DOHH2 (cell line): ENCODE measurements around the gene SMC1B.

ENCODE experiments used
- H3F3A ChIP-seq: fragments of 200-600 bp; sonication (generic), shearing (Covaris generic); 2 replicates; pipeline ENCODE4 v1.6.0; 2016; ENCODE audit warnings: antibody characterized with exemption, mild to moderate bottlenecking; ENCODE audit not compliant: control insufficient read depth, insufficient read depth
- H3K27ac ChIP-seq: fragments of 200-600 bp; sonication (generic); 2 replicates; pipeline ENCODE4 v1.5.1; 2014; ENCODE audit warnings: low read depth, mild to moderate bottlenecking, low read length, moderate library complexity
- H3K27me3 ChIP-seq: fragments of 200-600 bp; sonication (generic); 2 replicates; pipeline ENCODE4 v1.6.1; 2014; ENCODE audit warnings: mild to moderate bottlenecking, low read length, mixed read lengths; ENCODE audit not compliant: control insufficient read depth
- H3K36me3 ChIP-seq: fragments of 200-600 bp; sonication (generic); 2 replicates; pipeline ENCODE4 v1.6.1; 2014; ENCODE audit warnings: mild to moderate bottlenecking, low read length, moderate library complexity, mixed read lengths; ENCODE audit not compliant: control insufficient read depth
- H3K4me1 ChIP-seq: fragments of 200-600 bp; sonication (generic); 2 replicates; pipeline ENCODE4 v1.6.1; 2014; ENCODE audit warnings: mild to moderate bottlenecking, low read length, mixed read lengths; ENCODE audit not compliant: control insufficient read depth
- H3K4me2 ChIP-seq: fragments of 200-600 bp; sonication (generic); 2 replicates; pipeline ENCODE4 v1.6.0; 2014; ENCODE audit warnings: mild to moderate bottlenecking, low read length, moderate library complexity
- H3K4me3 ChIP-seq: fragments of 200-600 bp; sonication (generic); 2 replicates; pipeline ENCODE4 v1.5.1; 2014; ENCODE audit warnings: mild to moderate bottlenecking, low read length, mixed read lengths
- H3K79me2 ChIP-seq: fragments of 200-600 bp; sonication (generic); 2 replicates; pipeline ENCODE4 v1.6.1; 2014; ENCODE audit warnings: mild to moderate bottlenecking, low read length, mixed read lengths; ENCODE audit not compliant: control insufficient read depth
- H3K9me2 ChIP-seq: fragments of 200-600 bp; sonication (generic); replicated peaks from 2 replicates; pipeline ENCODE4 v1.6.1; 2014; ENCODE audit warnings: mild to moderate bottlenecking, low read length, mixed read lengths; ENCODE audit not compliant: control insufficient read depth
- H3K9me3 ChIP-seq: fragments of 200-600 bp; sonication (generic); 2 replicates; pipeline ENCODE4 v1.6.1; 2014; ENCODE audit warnings: antibody characterized with exemption, low read length, mixed read lengths; ENCODE audit not compliant: control insufficient read depth, insufficient read depth
- H4K20me1 ChIP-seq: fragments of 200-600 bp; sonication (generic); 2 replicates; pipeline ENCODE4 v1.6.0; 2014; ENCODE audit warnings: low read depth, mild to moderate bottlenecking, antibody characterized with exemption, low read length, moderate library complexity; ENCODE audit not compliant: control insufficient read depth, insufficient read depth
- EZH2phosphoT487 ChIP-seq: fragments of 200-600 bp; sonication (generic); IDR thresholded peaks from 2 replicates; pipeline ENCODE4 v1.6.1; 2017; ENCODE audit warnings: borderline replicate concordance, mild to moderate bottlenecking, antibody characterized with exemption, low read length, moderate library complexity, mixed read lengths
- TF ChIP-seq, protein P1 (sequence below): fragments of 200-600 bp; sonication (generic); IDR thresholded peaks from one replicate; pipeline ENCODE4 v1.5.1; 2014; ENCODE audit warnings: antibody characterized with exemption, mild to moderate bottlenecking, low read depth, low read length; ENCODE audit not compliant: poor library complexity, severe bottlenecking

Gene SMC1B

DNA sequence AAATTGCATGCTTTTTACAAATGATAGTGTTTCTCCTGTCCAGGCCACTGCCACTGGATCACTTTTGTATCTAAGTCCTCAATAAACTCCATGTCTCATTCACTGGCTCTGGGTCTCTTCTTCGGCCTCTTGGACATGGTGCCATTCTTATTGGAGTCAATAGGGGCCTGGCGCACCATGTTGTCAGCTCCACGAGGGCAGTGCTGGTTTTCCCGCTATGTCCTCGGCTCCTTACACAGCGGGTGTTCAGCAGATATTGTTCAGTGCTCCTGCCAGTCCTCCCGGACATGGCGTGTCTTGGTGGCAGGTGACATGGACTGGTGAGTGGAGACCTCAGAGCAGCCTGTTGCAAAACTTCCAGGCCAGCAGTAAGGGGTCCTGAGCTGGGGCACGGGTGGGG is 107.3 kb downstream of the SMC1B start:
- Histone ChIP-seq H3K9me2 (no peaks in the 10 kb centered on the region), H3K27ac (no peak overlapping the region), H3K4me3 (no peak overlapping the region), H3K4me1 (peaks cover 16% of the 10 kb centered on the region), H3K4me2 (no peak overlapping the region), H3F3A (no peaks in the 10 kb centered on the region), H3K36me3 (no peaks in the 10 kb centered on the region), H3K9me3 (no peaks in the 10 kb centered on the region), H3K79me2 (peaks cover 11% of the 10 kb centered on the region), H3K27me3 (peaks cover 12% of the 10 kb centered on the region), H4K20me1 (peaks cover 2% of the 10 kb centered on the region; the same call in 1 of the 2 replicates)
- TF ChIP-seq, protein P1, sequence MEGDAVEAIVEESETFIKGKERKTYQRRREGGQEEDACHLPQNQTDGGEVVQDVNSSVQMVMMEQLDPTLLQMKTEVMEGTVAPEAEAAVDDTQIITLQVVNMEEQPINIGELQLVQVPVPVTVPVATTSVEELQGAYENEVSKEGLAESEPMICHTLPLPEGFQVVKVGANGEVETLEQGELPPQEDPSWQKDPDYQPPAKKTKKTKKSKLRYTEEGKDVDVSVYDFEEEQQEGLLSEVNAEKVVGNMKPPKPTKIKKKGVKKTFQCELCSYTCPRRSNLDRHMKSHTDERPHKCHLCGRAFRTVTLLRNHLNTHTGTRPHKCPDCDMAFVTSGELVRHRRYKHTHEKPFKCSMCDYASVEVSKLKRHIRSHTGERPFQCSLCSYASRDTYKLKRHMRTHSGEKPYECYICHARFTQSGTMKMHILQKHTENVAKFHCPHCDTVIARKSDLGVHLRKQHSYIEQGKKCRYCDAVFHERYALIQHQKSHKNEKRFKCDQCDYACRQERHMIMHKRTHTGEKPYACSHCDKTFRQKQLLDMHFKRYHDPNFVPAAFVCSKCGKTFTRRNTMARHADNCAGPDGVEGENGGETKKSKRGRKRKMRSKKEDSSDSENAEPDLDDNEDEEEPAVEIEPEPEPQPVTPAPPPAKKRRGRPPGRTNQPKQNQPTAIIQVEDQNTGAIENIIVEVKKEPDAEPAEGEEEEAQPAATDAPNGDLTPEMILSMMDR: no peak
- no peak for TF ChIP-seq EZH2phosphoT487

DNA sequence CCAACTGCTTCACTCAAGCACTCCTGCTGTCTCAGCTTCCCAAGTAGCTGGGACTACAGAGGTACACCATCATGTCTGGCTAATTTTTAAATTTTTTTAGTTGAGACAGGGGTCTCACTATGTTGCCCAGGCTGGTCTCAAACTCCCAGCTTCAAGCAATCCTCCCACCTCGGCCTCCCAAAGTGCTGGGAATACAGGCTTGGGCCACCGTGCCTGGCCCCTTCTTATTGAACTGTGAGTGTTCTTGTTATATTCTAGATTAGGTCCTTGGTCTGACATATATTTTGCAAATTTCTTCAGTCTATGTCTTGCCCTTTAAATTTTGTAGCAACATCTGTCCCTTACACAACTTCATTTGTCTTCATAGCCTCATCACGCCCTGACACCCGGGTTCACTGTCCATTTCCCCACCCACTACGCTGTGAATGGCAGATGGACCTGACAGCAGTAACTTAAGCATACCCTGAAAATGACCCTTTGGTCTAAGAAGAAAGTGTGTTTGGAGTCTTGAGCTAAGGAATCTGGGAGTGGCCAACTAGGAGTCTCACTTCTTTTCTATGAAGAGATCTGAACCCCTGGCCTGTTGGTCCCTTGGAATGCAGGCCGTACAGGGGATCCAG is 107.8 kb downstream of the SMC1B start:
- H3K27ac ChIP-seq: no peak overlapping the region
- H3K4me1 ChIP-seq: peaks cover 11% of the 10 kb centered on the region
- no peaks in the 10 kb centered on the region for H3F3A ChIP-seq
- no peaks in the 10 kb centered on the region for H3K9me3 ChIP-seq
- no peaks in the 10 kb centered on the region for H4K20me1 ChIP-seq
- no peak overlapping the region for H3K4me3 ChIP-seq
- H3K4me2 ChIP-seq: no peak overlapping the region
- no peak for TF ChIP-seq EZH2phosphoT487
- TF ChIP-seq, protein P1: no peak
- H3K9me2 ChIP-seq: no peaks in the 10 kb centered on the region
- peaks cover 5% of the 10 kb centered on the region for H3K79me2 ChIP-seq
- H3K27me3 ChIP-seq: peaks cover 15% of the 10 kb centered on the region
- no peaks in the 10 kb centered on the region for H3K36me3 ChIP-seq

DNA sequence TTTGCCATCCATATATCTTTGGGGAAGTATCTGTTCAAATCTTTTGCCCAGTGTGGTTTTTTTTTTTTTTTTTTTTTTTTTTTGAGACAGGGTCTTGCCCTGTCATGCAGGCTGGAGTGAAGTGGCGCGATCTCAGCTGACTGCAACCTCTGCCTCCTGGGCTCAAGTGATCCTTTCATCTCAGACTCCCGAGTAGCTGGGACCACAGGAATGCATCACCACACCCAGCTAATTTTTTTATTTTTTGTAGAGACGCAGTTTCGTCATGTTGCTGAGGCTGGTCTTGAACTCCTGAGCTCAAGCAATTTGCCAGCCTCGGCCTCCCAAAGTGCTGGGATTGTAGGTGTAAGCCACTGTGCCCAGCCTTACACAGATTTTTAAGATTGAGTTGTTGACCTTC is 108.4 kb downstream of the SMC1B start:
- peaks cover 9% of the 10 kb centered on the region for H3K4me1 ChIP-seq
- no peak overlapping the region for H3K4me3 ChIP-seq
- H3K27me3 ChIP-seq: peaks cover 18% of the 10 kb centered on the region
- no peak for TF ChIP-seq EZH2phosphoT487
- TF ChIP-seq, protein P1: no peak
- no peaks in the 10 kb centered on the region for H3F3A ChIP-seq
- H3K9me3 ChIP-seq: no peaks in the 10 kb centered on the region
- H3K36me3 ChIP-seq: no peaks in the 10 kb centered on the region
- no peaks in the 10 kb centered on the region for H3K9me2 ChIP-seq
- H3K4me2 ChIP-seq: no peak overlapping the region
- no peaks in the 10 kb centered on the region for H3K79me2 ChIP-seq
- H4K20me1 ChIP-seq: no peaks in the 10 kb centered on the region
- H3K27ac ChIP-seq: no peak overlapping the region
